Retina (tissue), 1 donor: ENCODE results near the gene LRRC74B.

Experiments
- DNase-seq: peaks from one replicate; pipeline ENCODE4 v3.0.0-alpha.2; 2016

Gene LRRC74B

DNA sequence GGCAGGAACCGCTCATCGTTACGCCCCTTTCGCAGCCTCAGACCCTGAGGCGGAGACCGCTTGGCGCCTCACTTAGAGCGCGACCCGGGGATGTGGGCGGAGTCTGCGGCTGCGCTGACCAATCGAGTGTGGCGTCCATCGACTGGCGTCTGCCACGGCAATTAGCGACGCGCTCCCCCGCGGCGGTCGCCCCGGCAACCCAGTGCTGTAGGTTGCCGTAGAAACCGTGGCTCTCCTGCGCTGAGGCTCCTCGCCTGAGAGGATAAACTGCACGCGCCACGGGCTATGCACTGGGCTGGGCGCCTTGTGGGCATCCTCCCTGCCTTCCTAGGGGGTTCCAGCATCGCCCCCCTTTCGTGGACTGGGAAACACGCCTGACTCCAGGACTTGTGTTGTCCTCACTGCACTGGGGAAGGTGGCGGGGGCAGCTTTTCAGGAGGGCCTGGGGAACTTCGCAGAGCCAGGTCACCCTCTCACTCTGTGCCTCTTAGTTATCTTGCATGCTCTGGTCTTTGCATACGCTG is 31.5 kb upstream of the LRRC74B start:
- peak; percentile 97 for DNase-seq

DNA sequence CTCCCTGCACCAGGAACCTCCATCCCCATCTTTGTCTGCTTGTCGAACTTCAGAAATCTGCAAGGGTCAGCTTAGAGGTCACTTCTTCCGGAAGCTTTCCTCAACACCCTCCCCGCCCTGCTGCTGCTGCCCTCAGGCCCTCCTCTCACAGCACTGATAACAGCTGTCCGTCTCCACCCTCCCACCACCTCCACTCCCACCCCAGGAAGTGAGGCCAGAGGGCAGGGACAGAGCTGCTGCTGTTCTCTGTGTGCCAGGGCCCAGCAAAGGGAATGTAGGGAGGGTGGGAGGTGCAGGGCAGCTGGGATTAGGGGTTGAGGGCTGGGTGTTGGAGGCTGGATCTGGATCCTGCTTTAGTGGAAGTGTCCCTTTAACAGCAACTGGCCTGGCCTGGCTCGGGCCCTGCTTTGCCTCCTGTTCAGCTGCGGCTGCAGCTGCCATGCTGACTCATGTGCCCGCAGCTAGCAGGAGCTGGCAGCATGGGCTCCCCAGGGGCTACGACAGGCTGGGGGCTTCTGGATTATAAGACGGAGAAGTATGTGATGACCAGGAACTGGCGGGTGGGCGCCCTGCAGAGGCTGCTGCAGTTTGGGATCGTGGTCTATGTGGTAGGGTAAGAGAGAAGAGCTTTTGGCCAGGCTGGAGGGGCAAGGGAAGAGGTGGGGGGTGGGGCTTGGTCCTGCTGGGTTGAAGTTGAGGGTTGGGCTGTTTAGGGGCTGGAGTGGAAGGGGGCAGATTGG is 30.9 kb upstream of the LRRC74B start, which contains the start of gene P2RX6:
Gene P2RX6, plus strand, starts transcription at position 440 of the 740 bp plus-strand sequence. Its CDS starts 10 bp downstream, at position 450.
- no peak for DNase-seq

DNA sequence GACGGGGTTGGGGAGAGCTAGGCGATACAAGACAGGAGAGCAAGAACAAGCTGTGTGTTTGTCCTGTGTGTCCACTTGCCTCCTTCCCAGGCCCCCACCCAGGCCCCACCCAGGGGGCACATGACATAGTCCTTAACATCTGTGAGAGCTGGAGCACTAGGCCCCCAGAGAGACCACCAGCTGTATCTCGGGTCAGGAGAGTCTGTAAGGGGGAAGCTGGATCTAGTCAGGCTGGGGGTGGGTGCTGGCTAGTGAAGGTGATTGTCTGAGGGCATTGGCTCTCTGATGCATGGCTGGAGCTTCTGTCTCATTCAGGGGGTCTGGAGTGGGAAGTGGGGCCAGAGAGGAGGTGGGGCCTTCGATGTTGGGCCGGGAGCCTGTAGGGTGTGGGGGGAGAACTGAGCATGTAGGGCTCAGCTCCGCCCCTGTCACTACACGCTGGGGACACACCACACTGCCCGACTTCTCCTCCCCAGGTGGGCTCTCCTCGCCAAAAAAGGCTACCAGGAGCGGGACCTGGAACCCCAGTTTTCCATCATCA is 30.2 kb upstream of the LRRC74B start:
- DNase-seq: no peak

- DNase-seq: no peak
Observed at GRCh38 chr22:21016644-21017420, 28.9 kb upstream of the LRRC74B start.

DNA sequence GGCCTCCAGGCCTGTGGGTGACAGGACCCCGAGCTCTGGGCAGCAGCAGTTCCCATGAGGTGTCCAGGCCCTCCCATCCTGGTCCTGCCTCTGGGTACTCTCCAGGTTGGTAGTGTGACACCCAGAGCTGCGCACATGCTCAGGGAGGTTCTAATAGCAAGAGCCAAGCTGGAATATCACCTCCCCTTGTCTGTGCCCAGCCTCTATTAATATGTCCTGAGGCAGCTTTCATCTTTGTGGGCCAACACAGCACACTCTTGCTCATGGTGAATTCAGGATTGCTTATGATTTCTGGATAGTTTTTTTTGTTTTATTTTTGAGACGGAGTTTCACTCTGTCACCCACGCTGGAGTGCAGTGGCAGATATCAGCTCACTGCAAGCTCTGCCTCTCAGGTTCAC is 27.4 kb upstream of the LRRC74B start:
- no peak for DNase-seq

DNA sequence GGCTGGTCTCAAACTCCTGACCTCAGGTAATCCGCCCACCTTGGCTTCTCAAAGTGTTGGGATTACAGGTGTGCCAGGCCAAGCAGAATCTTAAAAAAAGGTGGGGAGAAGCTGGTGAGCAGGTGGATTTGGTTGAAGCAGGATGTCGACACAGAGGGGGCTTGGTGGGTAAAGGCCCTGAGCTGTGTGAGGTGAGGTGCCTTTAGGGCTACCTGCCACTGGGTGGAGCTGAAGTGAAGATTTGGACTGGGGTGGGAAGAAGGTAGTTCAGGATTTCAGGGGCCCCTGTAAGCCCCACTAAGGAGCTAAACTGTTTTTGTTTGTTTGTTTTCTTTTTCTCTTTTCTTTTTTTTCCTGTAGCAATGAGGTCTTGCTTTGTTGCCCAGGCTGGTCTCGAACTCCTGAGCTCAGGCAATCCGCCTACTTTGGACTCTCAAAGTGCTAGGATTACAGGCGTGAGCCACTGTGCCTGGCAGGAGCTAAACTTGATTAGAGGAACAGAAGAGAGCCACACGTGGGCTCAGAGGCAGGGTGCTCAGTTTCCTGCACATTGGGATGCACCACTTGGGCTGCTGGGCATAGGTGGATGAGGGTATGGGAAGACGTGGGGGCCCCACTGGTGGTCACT is 24.8 kb upstream of the LRRC74B start:
- no peak for DNase-seq

DNA sequence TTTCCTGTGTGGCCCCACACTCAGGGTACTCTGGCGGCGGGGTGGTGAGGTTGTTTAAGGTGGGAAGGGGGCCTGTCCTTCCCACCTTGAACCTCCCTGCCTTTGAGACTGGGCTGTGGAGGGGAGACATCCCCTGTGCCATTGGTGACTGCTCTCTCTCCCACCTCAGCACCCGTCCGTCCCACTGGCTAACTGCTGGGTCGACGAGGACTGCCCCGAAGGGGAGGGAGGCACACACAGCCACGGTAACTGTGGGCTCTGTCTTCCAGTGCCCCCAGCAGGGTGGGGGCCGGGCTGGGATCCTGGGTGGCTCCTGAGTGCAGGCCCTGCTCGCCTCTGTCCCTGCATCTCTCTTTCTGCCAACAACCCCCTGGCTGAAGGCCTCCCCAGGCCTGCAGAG is 23.2 kb upstream of the LRRC74B start:
- DNase-seq: no peak

DNA sequence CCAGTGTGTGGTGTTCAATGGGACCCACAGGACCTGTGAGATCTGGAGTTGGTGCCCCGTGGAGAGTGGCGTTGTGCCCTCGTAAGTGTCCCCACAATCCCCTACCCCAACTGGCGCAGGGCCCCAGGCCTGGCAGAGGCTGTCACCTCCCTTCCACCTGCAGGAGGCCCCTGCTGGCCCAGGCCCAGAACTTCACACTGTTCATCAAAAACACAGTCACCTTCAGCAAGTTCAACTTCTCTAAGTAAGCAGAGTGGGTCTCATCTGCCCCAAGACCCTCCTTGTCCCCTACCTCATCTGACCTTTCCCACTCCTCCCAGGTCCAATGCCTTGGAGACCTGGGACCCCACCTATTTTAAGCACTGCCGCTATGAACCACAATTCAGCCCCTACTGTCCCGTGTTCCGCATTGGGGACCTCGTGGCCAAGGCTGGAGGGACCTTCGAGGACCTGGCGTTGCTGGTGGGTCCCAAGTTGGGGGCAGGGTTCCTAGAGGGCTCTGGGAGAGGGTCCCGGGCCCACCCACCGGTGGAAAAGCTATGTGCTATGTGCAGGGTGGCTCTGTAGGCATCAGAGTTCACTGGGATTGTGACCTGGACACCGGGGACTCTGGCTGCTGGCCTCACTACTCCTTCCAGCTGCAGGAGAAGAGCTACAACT is 22.7 kb upstream of the LRRC74B start:
- no peak for DNase-seq

DNA sequence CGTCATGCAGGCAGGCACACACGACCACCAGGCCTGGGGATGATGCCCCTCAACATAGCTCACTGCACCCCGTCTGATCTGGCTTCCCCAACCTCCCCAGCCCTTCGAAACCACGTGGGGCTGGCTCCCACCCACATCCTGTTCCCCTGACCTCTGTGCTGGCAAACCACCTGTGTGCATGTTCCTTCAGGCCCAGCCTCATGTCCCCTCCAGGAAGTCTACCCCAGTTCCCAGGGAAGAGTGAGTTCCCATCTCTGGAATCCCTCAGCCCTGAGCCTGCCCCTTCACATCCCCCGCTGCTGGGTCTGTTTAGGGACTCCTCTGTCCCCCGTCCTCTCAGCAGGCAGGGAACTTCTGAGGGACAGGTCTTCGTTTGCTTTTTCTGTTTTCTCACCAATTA is 20.5 kb upstream of the LRRC74B start:
- DNase-seq: no peak

GRCh38 chr22:21025763-21026755 is 19.7 kb upstream of the LRRC74B start:
- no peak for DNase-seq

DNA sequence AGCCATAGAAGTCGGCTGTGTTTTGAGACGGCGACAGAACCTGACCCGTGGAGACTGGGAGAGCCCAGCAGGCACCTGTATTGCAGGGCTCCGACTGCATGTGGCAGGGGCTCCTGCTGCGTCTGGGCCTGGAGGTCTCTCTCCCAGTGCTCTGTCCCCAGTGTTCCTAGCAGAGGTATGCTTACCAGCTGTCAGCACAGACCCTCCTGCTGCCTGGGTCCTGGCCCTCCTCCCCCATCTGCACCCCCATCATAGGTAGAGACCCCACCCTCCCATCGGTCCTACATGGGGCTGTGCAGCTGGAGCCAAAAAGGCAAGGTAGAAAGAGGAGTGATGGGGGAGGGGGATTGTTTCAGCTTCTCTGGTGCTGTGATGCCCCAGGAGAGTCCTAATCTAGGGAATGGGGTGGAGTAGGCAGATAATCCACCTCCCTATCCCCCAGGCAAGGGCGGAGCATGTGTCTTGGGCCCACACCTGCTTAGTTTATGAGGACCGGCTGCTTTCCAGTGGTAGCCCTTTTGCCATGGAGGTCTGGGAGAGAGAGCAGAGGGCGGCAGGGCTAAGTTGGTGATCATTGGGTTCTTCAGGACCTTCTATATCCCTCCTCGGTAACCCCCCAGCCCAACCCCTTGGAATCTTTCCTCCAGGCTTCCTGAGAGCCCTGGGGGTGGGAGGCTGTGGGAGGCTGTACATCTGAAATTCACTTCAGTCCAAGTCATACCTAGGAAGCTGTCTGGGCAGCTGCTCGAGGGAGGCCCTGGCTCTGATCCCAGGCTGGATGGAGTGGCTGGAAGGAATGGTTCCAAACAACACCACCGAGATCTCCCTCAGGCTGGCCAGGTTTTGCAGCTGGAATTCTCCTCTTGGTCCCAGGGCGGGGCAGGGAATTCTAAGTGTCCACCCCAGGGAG is 18.7 kb upstream of the LRRC74B start:
- no peak for DNase-seq

GRCh38 chr22:21028277-21029251 is 17.2 kb upstream of the LRRC74B start:
- DNase-seq: no peak

DNA sequence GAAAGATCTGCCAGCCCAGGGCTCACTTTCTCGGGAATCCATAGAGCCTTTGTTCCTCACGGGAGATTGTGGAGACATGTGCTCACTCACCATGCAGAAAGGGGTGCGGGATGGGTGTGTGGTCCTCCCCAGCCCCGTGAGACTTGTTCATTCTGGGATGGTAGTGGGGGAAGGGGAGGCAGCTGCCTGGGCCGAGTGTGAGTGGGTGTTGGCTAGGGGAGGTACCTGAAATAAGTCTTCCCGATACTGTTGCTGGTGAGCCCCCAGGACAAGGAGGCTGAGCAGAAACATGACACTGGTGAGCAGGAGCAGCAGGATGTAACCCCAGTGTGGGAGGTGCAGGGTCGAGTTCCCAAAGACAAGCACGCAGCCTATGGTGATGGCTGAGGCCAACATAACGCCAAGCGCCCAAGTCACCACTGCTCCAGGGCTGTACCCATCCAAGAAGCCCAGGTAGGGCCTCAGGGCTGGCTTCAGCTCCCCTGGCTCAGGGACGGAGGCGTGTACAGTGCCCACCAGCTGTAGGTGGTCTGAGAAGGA is 16.2 kb upstream of the LRRC74B start:
- no peak for DNase-seq

DNA sequence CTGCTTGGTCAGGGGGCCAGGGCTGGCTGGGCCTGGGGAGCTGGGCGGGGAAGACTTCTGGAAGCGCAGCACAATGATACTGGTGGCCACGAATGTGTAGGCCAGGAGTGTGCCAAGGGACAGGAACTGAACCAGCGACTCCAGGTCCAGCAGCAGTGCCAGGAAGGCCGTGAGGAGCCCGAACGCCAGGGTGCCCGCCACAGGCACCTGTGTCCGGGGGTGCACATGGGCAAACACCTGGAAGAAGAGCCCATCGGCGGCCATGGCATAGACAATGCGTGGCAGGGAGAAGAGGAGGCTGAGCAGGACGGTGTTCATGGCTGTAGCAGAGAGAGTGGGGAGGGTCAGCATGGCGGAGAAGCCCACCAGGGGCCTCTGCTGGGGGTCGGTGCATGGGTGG is 15.7 kb upstream of the LRRC74B start:
- DNase-seq: no peak

GRCh38 chr22:21030621-21031544 is 14.9 kb upstream of the LRRC74B start:
- DNase-seq: no peak

DNA sequence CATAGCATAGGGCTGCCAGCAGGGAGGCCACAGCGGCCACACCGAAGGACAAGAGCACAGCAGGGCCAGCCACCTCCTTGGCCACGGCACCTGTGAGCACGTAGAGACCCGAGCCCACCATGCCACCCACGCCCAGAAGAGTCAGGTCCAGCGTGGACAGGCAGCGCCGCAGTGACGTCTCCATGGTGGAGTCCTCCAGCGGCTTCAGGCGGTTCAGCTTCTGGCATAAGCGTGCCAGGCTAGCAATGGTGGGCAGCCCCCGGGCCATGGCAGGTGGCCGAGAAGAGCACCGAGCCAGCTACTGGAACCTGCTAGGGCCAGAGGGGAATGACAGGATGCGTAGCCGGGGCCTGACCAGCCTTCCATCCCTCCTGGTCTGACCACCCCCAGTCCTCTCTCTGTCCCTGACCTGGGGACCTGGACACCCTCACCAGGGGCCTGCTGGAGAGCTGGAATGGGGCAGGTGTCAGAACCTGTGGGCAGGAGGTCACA is 14.2 kb upstream of the LRRC74B start:
- DNase-seq: no peak
